DMS 273 treated with DMSO at 0.1 percent for 48 hours (cell line): ENCODE measurements around the gene PGBD2.
"Not testable (repeated sequence)": the region's sequence is repeated elsewhere in the genome, so short reads cannot be mapped to it uniquely, and the experiment has no call there.

Experiments used
- DNase-seq: peaks from one replicate; lab custom pipeline; 2025; lab: John Stamatoyannopoulos, UW

The PGBD2 gene

GRCh38 chr1:248906009-248906752, at the start of gene PGBD2:
TSS of gene PGBD2 (plus strand) at chr1:248906235. CDS start at chr1:248913863, 7,628 bp downstream.
- peak; percentile 84 for DNase-seq

GRCh38 chr1:248857201-248857600, 48.8 kb upstream of the PGBD2 start:
- no peak for DNase-seq

- DNase-seq = no peak
Measured at GRCh38 chr1:248857749-248858095, 48.3 kb upstream of the PGBD2 start.

- DNase-seq = peak; percentile 53
Measured at GRCh38 chr1:248858096-248858890, 47.7 kb upstream of the PGBD2 start.

GRCh38 chr1:248858891-248859889, 46.8 kb upstream of the PGBD2 start, which contains the start of gene ZNF692:
TSS of gene ZNF692 (minus strand) at chr1:248859085. CDS start at chr1:248858309, 776 bp downstream.
- peak; percentile 85 for DNase-seq

- DNase-seq = no peak
Measured at GRCh38 chr1:248860007-248860406, 46.0 kb upstream of the PGBD2 start.

- no peak for DNase-seq
Measured at GRCh38 chr1:248861616-248862015, 44.4 kb upstream of the PGBD2 start.

- DNase-seq = no peak
Measured at GRCh38 chr1:248862695-248862997, 43.4 kb upstream of the PGBD2 start.

GRCh38 chr1:248862998-248863881, 42.8 kb upstream of the PGBD2 start:
- DNase-seq = peak; percentile 47

- DNase-seq = no peak
Measured at GRCh38 chr1:248871837-248872401, 34.1 kb upstream of the PGBD2 start.

- DNase-seq = peak; percentile 60
Measured at GRCh38 chr1:248872752-248873408, 33.2 kb upstream of the PGBD2 start.

GRCh38 chr1:248873409-248873992, 32.5 kb upstream of the PGBD2 start:
- peak; percentile 92 for DNase-seq

- DNase-seq = peak; percentile 92
Measured at GRCh38 chr1:248873993-248874533, 32.0 kb upstream of the PGBD2 start.

GRCh38 chr1:248881261-248881660, 24.8 kb upstream of the PGBD2 start:
- DNase-seq = no peak

GRCh38 chr1:248882427-248882826, 23.6 kb upstream of the PGBD2 start:
- DNase-seq = not testable (repeated sequence)

GRCh38 chr1:248884632-248885295, 21.3 kb upstream of the PGBD2 start:
- no peak for DNase-seq

GRCh38 chr1:248885646-248886045, 20.4 kb upstream of the PGBD2 start:
- DNase-seq = no peak

GRCh38 chr1:248886237-248886895, 19.7 kb upstream of the PGBD2 start:
- peak; percentile 38 for DNase-seq

GRCh38 chr1:248889914-248890243, 16.2 kb upstream of the PGBD2 start:
- not testable (repeated sequence) for DNase-seq
